ENCODE measurements around the gene EBF3.

Gene EBF3

GRCh38 chr10:129876838-129877237 lies 87.2 kb downstream of the EBF3 start:
- in situ Hi-C loops (cut with MboI; ENCODE audit: low sequenced_read_pairs), result no loop called here

GRCh38 chr10:129875993-129876726 lies 87.9 kb downstream of the EBF3 start:
- in situ Hi-C loops (cut with MboI; ENCODE audit: low sequenced_read_pairs), result no loop called here

- in situ Hi-C loops (cut with MboI; ENCODE audit: low sequenced_read_pairs), result loop anchor here (25.0 kb wide), 1 partner anchor 264 kb away; the partner anchor contains the start of gene GLRX3
Measured at GRCh38 chr10:129873351-129873750, 90.7 kb downstream of the EBF3 start.

- in situ Hi-C loops (cut with MboI; ENCODE audit: low sequenced_read_pairs), result loop anchor here (25.0 kb wide), 1 partner anchor 265 kb away; the partner anchor contains the start of gene GLRX3
Measured at GRCh38 chr10:129871966-129872365, 92.1 kb downstream of the EBF3 start.

- in situ Hi-C loops (cut with MboI; ENCODE audit: low sequenced_read_pairs), result loop anchor here (25.0 kb wide), 1 partner anchor 266 kb away; the partner anchor contains the start of gene GLRX3
Measured at GRCh38 chr10:129870961-129871621, 93.0 kb downstream of the EBF3 start.

GRCh38 chr10:129870474-129870757 lies 93.7 kb downstream of the EBF3 start:
- in situ Hi-C loops (cut with MboI; ENCODE audit: low sequenced_read_pairs), result loop anchor here (25.0 kb wide), 1 partner anchor 267 kb away; the partner anchor contains the start of gene GLRX3

- in situ Hi-C loops (cut with MboI; ENCODE audit: low sequenced_read_pairs), result loop anchor here (25.0 kb wide), 1 partner anchor 267 kb away; the partner anchor contains the start of gene GLRX3
Measured at GRCh38 chr10:129869596-129870473, 94.2 kb downstream of the EBF3 start.

- in situ Hi-C loops (cut with MboI; ENCODE audit: low sequenced_read_pairs), result loop anchor here (25.0 kb wide), 1 partner anchor 269 kb away; the partner anchor contains the start of gene GLRX3
Measured at GRCh38 chr10:129868449-129869035, 95.5 kb downstream of the EBF3 start.

- in situ Hi-C loops (cut with MboI; ENCODE audit: low sequenced_read_pairs), result loop anchor here (25.0 kb wide), 1 partner anchor 270 kb away; the partner anchor contains the start of gene GLRX3
Measured at GRCh38 chr10:129867631-129868179, 96.4 kb downstream of the EBF3 start.

- in situ Hi-C loops (cut with MboI; ENCODE audit: low sequenced_read_pairs), result loop anchor here (25.0 kb wide), 1 partner anchor 270 kb away; the partner anchor contains the start of gene GLRX3
Measured at GRCh38 chr10:129866894-129867293, 97.2 kb downstream of the EBF3 start.

GRCh38 chr10:129865960-129866359 lies 98.1 kb downstream of the EBF3 start:
- in situ Hi-C loops (cut with MboI; ENCODE audit: low sequenced_read_pairs), result loop anchor here (25.0 kb wide), 1 partner anchor 271 kb away; the partner anchor contains the start of gene GLRX3

- in situ Hi-C loops (cut with MboI; ENCODE audit: low sequenced_read_pairs), result loop anchor here (25.0 kb wide), 1 partner anchor 272 kb away; the partner anchor contains the start of gene GLRX3
Measured at GRCh38 chr10:129865413-129865812, 98.7 kb downstream of the EBF3 start.

- in situ Hi-C loops (cut with MboI; ENCODE audit: low sequenced_read_pairs), result loop anchor here (25.0 kb wide), 1 partner anchor 273 kb away; the partner anchor contains the start of gene GLRX3
Measured at GRCh38 chr10:129864601-129865126, 99.4 kb downstream of the EBF3 start.

- in situ Hi-C loops (cut with MboI; ENCODE audit: low sequenced_read_pairs), result loop anchor here (25.0 kb wide), 1 partner anchor 273 kb away; the partner anchor contains the start of gene GLRX3
Measured at GRCh38 chr10:129864082-129864481, 100.0 kb downstream of the EBF3 start.

GRCh38 chr10:129863201-129863663 lies 100.8 kb downstream of the EBF3 start:
- in situ Hi-C loops (cut with MboI; ENCODE audit: low sequenced_read_pairs), result loop anchor here (25.0 kb wide), 1 partner anchor 274 kb away; the partner anchor contains the start of gene GLRX3

GRCh38 chr10:129861776-129862531 lies 102.1 kb downstream of the EBF3 start:
- in situ Hi-C loops (cut with MboI; ENCODE audit: low sequenced_read_pairs), result loop anchor here (25.0 kb wide), 1 partner anchor 275 kb away; the partner anchor contains the start of gene GLRX3

GRCh38 chr10:129860396-129860795 lies 103.7 kb downstream of the EBF3 start:
- in situ Hi-C loops (cut with MboI; ENCODE audit: low sequenced_read_pairs), result loop anchor here (25.0 kb wide), 1 partner anchor 277 kb away; the partner anchor contains the start of gene GLRX3

GRCh38 chr10:129859536-129859935 lies 104.5 kb downstream of the EBF3 start:
- in situ Hi-C loops (cut with MboI; ENCODE audit: low sequenced_read_pairs), result loop anchor here (25.0 kb wide), 1 partner anchor 278 kb away; the partner anchor contains the start of gene GLRX3
